GM21423 (cell line): Measurements from ENCODE around the gene FAM131A.
"Not testable (repeated sequence)": the region's sequence is repeated elsewhere in the genome, so short reads cannot be mapped to it uniquely, and the experiment has no call there.

Experiments used
- ATAC-seq: cut with Tn5 transposase; IDR thresholded peaks from one replicate; pipeline ENCODE4 v1.9.1; 2021; ENCODE audit warnings: mild to moderate bottlenecking, moderate library complexity; ENCODE audit not compliant: unreplicated experiment

The FAM131A gene

GRCh38 chr3:184339001-184339400 is 1.6 kb downstream of the FAM131A start:
- ATAC-seq = no peak

- ATAC-seq = not testable (repeated sequence)
Measured at GRCh38 chr3:184339451-184340135, 2.2 kb downstream of the FAM131A start.

DNA sequence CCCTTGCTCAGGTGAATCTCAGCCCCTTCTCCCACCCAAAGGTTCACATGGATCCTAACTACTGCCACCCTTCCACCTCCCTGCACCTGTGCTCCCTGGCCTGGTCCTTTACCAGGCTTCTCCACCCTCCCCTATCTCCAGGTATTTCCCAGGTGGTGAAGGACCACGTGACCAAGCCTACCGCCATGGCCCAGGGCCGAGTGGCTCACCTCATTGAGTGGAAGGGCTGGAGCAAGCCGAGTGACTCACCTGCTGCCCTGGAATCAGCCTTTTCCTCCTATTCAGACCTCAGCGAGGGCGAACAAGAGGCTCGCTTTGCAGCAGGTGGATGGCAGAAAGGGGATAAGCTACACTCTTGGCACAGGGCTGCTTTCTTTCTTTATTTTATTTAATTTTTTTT is 4.5 kb downstream of the FAM131A start:
- no peak for ATAC-seq

DNA sequence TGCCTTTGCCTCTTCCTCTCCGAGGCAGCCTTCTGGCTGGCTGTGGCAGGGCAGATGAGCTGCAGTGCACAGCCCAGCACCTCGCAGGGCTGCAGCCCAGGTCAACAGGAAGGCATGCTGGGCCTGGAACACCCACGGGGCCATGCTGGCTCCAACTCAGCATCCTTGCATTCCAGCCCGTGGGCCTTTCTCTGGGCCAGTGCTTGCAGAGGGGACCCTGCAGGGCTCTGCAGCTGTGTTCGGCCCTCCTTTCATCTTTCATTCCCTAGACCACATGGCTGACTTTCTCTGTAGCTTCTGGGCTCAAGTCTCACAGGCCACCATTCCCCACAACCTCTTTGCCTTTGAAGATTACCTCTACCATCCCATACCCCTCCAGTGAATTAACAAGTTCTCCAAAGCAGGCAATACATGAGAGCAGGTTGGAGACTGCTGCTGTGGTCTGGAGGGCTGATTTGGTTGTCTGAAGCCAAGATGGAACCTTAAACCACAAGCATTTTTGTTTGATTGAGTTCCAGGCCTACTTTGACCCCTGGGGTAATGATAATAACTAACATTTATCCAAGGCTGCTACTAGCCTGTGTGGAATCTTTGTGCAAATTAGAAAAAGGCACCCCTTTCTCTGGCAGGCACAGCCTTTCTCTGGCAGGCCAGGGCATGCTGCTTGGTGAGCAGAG is 5.9 kb downstream of the FAM131A start:
- no peak for ATAC-seq

DNA sequence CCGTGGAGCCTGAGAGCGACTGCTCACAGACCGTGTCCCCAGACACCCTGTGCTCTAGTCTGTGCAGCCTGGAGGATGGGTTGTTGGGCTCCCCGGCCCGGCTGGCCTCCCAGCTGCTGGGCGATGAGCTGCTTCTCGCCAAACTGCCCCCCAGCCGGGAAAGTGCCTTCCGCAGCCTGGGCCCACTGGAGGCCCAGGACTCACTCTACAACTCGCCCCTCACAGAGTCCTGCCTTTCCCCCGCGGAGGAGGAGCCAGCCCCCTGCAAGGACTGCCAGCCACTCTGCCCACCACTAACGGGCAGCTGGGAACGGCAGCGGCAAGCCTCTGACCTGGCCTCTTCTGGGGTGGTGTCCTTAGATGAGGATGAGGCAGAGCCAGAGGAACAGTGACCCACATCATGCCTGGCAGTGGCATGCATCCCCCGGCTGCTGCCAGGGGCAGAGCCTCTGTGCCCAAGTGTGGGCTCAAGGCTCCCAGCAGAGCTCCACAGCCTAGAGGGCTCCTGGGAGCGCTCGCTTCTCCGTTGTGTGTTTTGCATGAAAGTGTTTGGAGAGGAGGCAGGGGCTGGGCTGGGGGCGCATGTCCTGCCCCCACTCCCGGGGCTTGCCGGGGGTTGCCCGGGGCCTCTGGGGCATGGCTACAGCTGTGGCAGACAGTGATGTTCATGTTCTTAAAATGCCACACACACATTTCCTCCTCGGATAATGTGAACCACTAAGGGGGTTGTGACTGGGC is 7.3 kb downstream of the FAM131A start:
- ATAC-seq = no peak

GRCh38 chr3:184345317-184346144 is 8.1 kb downstream of the FAM131A start:
- no peak for ATAC-seq

- ATAC-seq = no peak
Measured at GRCh38 chr3:184346480-184347190, 9.2 kb downstream of the FAM131A start.

DNA sequence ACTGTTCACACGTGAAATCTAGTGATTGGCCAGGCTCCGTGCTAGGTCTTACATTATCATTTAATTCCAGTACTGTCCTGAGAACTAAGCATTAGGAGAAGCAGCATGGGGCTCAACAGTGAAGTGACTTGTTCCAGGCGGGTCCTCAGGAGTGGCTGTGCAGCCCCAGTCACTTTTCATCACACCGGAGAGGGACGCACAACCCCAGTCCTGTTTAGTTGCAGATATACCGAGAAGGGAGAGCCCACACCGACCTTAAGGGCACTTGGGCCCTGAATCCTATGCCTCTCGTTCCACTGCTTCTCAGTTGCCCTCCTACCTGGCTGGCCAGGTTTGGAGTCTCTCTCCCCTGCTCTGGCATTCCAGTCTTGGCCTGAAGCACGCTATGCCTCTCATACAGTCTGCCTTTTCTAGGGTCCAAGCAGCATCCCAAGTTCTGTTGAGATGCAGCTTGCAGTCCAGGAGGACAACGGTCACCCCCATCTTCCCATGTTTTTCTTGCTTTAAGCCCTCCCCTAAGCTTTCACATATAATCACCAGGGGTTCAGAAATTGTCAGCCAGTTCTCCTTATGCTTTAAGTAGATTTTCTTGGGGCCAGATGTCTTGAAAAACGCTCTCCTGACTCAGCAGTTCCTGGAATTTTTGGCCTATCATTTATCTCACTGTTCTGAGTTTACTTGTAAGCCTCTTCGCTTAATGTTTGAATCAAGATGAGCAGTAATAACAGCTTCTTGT is 10.1 kb downstream of the FAM131A start:
- no peak for ATAC-seq

DNA sequence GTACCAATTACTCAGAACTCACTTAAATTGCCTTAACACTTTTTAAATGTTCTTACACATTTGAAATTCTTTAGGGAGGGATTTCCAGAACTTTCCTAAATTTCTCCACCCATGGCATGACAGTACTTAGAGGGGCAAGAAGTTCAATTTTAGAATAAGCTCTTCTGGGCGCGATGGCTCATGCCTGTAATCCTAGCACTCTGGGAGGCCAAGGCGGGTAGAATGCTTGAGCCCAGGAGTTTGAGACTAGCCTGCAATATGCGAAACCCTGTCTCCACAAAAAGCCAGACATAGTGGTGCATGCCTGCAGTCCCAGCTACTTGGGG is 10.6 kb downstream of the FAM131A start:
- no peak for ATAC-seq

- no peak for ATAC-seq
Measured at GRCh38 chr3:184349563-184350470, 12.4 kb downstream of the FAM131A start.

DNA sequence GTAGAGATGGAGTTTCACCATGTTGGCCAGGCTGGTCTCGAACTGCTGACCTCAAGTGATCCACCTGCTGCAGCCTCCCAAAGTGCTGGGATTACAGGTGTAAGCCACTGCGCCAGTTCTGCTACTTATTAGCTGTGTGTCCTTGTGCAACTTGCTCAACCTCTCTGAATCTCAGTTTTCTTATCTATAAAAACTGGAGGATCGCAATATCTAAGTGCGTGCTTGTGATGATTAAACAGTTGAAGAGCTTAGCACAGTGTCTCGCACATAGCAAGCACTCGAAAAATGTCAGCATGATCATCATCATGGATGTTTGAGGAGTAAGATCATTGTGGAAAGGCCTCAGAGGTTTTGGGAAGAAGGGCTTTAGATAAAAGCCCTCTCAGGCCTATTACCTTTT is 13.2 kb downstream of the FAM131A start:
- no peak for ATAC-seq

DNA sequence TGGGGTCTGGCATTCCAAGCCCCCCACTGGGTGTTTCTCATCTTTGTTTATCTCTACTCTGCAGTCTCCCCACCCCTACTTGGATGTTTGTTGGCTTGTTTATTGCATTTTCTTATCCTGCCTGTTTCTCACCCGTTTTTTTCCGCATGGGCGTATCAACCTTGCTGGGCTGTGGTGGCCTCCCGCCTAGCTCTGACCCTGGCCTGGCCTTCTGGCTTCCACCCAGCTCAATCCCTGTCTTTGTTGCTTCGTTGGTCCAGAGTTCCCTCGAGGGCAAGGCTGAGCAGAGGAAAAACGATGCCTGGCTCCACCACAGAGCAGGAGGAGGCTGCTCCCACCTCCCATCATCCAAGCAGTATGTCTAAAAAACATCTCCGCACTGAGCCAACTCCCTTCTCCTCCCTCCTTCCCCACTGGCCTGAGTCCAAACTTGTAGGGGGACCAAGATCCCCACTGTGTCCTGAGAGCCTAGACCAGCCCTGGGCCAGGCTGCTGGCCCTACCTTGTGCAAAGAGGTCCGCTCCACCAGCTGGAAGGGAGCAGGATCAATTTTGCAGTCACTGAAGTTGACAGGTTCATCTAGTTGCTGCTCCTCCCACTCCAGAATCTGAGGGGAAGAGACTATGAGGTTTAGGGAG is 14.2 kb downstream of the FAM131A start:
- no peak for ATAC-seq

DNA sequence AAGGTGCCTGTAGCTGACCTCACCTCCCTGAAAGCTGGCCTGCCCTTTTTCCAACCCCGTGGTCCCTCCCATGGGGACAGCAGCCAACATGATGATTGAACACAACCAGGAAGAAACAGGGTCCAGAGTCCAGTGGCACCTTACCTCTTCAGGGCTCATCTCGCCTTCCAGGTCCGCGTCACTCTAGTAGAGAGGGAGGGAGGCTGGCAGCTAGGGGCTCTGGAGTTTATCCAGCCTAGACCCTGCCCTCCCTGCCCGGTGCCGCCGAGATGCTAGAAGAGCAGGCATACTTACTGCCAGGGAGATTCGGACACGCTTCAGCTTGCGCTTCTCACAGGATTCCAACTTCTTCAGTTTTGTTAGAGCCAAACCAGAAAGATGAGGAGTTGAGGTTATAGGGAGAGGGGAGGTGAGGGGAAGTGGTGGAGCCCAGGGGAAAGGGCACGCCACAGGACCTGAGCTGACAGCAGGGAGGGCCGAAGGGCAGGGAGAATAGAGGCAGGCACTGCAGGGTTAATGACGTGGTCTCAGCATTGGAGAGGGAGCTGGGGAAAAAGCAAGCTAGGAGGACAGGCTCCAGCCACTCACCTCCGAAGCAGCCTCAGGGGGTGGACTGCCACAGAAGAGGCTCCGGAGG is 14.9 kb downstream of the FAM131A start:
- no peak for ATAC-seq

- no peak for ATAC-seq
Measured at GRCh38 chr3:184352897-184353545, 15.6 kb downstream of the FAM131A start.

GRCh38 chr3:184353546-184353941 is 16.1 kb downstream of the FAM131A start:
- ATAC-seq = no peak

DNA sequence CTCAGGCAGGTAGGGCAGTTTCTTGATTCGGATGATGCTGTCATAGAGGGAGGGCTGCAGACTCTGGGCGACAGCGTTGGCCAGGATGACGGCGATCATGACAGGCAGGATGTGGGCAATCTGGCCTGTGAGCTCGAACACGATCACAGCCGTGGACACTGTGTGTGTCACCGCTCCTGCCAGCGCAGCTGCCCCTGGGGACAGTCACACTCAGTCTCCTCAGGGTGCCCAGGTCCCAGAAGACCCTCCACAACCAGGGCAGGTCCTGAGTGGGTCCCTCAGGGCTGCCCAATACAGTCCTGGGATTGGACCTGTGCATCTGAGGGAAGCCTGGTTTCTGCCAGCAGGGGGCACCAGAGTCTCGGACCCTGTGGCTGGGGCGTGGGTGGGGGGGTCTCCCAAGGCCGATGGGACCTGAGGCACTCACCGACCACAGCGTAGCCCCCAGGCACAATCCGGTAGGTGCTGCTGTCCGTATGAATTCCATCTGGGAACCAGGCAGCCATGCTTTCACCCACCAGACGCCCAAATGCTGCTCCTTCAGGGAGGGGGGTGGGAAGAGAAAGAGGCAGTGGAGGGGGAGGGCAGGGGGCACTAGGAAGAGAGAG is 16.8 kb downstream of the FAM131A start:
- ATAC-seq = no peak

- ATAC-seq = no peak
Measured at GRCh38 chr3:184354754-184355153, 17.4 kb downstream of the FAM131A start.
